Dedifferentiated amniotic fluid mesenchymal stem cell (primary cell): Measurements from ENCODE around the gene C17orf78.
A peak's percentile ranks its signal among the peaks of the same experiment; 100 is the strongest.
"Not testable (repeated sequence)": the region's sequence is repeated elsewhere in the genome, so short reads cannot be mapped to it uniquely, and the experiment has no call there.

Experiments
- DNase-seq: peaks from one replicate; pipeline ENCODE4 v3.0.0-alpha.2; 2016; ENCODE audit errors: extremely low spot score

Gene C17orf78

GRCh38 chr17:37386462-37386861, 10.7 kb downstream of the C17orf78 start:
- DNase-seq = no peak

GRCh38 chr17:37388266-37388665, 12.5 kb downstream of the C17orf78 start:
- DNase-seq = no peak

DNA sequence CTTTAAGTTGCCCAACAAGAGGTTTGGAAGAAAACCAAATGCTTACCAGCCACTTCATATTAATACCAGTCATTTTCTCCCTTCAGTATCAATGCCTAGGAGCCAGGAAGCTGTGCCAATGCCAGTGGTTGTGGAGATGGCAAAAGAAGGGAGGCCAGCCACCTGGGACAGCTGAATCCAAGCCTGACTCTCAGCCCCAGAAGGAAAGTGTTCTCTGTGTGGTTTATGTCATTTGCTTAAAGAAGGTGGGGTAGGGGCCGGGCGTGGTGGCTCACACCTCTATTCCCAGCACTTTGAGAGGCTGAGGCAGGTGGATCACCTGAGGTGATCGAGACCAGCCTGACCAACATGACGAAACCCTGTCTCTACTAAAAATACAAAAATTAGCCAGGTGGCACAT, 13.4 kb downstream of the C17orf78 start:
- DNase-seq = no peak

- DNase-seq = no peak
Observed at GRCh38 chr17:37391146-37391545, 15.4 kb downstream of the C17orf78 start.

GRCh38 chr17:37392024-37392590, 16.3 kb downstream of the C17orf78 start:
- peak; percentile 49 for DNase-seq

GRCh38 chr17:37393352-37393751, 17.6 kb downstream of the C17orf78 start:
- no peak for DNase-seq

GRCh38 chr17:37399265-37399803, 23.5 kb downstream of the C17orf78 start:
- DNase-seq = no peak

- no peak for DNase-seq
Observed at GRCh38 chr17:37400505-37400904, 24.7 kb downstream of the C17orf78 start.

DNA sequence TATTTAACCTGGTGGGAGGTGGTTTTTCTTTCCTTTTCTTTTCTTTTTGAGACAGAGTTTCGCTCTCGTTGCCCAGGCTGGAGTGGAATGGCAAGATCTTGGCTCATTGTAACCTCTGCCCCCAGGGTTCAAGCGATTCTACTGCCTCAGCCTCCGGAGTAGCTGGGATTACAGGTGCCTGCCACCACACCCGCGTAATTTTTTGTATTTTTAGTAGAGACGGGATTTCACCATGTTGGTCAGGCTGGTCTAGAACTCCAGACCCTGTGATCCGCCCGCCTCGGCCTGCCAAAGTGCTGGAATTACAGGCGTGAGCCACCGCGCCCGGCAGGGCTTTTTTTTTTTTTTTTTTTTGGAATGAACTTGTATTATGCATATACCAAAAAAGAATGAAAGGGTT, 29.7 kb downstream of the C17orf78 start:
- DNase-seq = not testable (repeated sequence)

DNA sequence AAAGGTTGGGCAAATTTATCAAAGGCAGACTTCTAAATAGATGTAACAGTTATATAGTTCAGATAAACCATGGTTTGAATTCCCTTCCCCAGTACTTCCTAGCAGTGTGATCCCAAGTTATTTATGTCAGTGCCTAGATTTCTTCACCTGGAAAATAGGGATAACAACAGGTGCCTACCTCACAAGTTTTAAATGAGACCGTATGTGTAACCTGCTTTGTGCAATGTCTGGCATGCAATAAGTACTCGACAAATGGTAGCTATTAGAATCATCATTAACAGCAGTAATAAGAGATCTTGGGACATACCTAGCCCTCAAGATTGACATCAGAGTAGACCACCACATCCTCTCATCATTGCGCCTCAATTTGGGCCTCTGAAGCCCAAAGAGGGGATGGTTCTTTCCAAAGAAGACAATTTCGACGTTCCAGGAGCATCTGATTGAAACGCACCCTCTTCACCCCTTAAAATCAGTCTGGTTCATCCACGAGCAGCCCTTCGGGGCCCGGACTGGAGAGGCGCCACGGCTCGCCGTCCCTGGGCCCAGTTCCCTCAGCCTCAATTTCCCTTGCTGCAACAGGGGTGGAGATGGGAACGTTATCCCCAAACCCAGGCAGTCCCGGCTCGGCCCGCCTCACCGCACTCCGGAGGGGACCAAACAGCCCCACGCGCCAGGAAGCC, 30.3 kb downstream of the C17orf78 start:
- DNase-seq = no peak

- DNase-seq = peak; percentile 50
Observed at GRCh38 chr17:37406635-37407461, 31.1 kb downstream of the C17orf78 start, which contains the start of the genes ACACA and TADA2A. ACACA (minus strand) TSS chr17:37406836; CDS start chr17:37406299, 537 bp downstream. TADA2A (plus strand) TSS chr17:37406886; CDS start chr17:37411366, 4,480 bp downstream.

DNA sequence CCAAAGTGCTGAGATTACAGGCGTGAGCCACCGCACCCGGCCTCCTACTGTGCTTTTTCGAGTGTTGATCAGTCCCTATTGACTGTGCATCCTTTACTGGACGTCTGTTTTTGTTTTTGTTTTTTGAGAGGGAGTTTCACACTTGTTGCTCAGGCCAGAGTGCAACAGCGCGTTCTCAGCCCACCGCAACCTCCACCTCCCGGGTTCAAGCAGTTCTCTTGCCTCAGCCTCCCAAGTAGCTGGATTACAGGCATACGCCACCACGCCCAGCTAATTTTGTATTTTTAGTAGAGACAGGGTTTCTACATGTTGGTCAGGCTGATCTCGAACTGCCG, 32.3 kb downstream of the C17orf78 start:
- DNase-seq = not testable (repeated sequence)

- no peak for DNase-seq
Observed at GRCh38 chr17:37410357-37410756, 34.6 kb downstream of the C17orf78 start.

- DNase-seq = no peak
Observed at GRCh38 chr17:37413875-37414519, 38.2 kb downstream of the C17orf78 start.

GRCh38 chr17:37417852-37418251, 42.1 kb downstream of the C17orf78 start:
- no peak for DNase-seq

DNA sequence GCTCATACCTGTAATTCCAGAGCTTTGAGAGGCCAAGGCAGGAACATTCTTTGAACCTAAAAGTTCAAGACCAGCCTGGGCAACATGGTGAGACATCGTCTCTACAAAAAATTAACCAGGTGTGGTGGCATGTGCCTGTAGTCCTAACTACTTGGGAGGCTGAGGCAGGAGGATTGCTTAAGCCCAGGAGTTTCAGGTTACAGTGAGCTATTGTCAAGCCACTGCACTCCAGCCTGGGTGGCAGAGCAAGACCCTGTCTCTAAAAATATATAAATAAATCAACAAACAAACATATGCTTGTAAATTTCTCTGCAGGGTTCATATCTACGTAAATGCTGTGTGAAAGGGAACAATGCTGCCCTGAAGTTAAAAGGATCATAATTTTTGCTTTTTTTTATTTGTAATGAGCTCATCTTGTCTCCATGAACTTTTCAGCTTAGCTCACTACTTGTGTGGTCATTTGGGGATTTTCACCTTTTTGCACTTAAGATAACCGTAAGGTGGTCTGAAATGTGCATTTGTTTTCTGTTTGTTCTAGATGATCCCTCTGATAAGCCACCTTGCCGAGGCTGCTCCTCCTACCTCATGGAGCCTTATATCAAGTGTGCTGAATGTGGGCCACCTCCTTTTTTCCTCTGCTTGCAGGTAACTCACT, 47.3 kb downstream of the C17orf78 start:
- DNase-seq = no peak

DNA sequence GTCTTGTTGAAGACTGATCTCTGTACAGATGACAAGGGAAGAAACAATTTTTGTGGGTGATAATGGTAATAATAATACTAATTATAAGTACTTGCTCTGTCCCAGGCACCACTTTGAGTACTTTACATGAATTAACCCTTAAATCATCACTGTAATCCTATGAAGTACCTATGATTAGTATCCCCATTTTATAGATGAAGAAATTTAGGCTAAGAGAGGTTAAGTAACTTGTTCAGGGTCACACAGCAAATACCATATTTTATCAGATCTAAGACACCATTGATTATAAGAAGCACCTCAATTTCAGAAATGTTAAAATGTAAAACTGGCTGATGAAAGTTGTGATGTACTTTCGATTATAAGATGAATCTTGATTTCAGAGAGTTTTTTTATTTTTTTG, 49.5 kb downstream of the C17orf78 start:
- DNase-seq = no peak

DNA sequence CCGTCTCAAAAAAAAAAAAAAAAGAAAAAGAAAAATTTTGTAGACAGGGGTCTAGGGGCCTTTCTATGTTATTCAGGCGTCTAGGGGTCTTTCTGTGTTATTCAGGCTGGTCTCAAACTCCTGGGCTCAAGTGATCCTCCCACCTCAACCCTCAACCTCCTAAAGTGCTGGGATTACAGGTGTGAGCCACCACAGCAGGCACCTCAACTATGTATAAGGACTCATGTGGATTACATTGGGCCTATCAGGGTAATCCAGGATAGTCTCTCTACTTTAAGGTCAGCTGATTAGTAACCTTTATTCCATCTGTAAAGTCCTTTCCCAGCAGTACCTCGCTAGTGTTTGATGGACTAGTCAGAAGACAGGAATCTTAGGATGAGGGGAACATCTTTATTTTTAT, 53.3 kb downstream of the C17orf78 start:
- no peak for DNase-seq

DNA sequence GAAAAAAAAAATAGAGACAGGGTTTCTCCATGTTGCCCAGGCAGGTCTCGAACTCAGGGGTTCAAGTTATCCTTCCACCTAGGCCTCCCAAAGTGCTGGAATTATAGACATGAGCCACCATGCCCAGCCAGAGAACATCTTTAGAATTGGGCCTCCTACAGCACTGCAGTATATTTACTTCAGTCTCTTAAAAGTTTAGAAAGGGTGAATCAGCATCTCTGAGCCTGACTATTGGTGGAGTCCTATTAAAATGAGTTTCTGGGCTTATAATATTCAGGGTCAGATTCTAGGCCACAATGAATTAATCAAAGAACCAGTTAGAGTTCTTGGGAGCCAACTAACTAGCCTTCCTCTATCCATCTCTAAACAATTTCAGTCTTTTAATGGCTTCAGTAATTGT, 53.7 kb downstream of the C17orf78 start:
- DNase-seq = no peak

GRCh38 chr17:37430051-37430627, 54.4 kb downstream of the C17orf78 start:
- peak; percentile 34 for DNase-seq

DNA sequence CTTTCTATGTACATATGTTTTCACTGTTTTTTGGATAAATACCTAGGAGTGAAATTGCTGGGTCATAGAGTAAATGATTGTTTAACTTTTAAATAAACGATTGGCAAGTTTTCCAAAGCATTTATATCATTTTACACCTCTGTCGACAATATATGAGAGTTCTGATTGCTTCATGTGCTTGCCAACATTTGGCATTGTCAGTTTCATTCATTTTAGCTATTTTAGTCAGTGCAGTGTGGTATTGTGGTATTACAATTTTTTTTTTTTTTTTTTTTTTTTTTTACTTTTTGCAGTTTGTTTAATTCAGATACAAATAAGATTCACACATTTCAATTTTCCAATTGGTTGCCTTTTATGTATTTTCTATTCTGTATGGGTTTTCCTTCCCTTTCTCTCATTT, 56.9 kb downstream of the C17orf78 start:
- no peak for DNase-seq
